H54 (cell line): ENCODE results near the gene ECSIT.
"Not testable (repeated sequence)": the region's sequence is repeated elsewhere in the genome, so short reads cannot be mapped to it uniquely, and the experiment has no call there.

Experiments
- DNase-seq: peaks from one replicate; pipeline ENCODE4 v3.0.0; 2011; ENCODE audit warnings: low spot score, mixed read lengths; ENCODE audit not compliant: insufficient read length
- FAIRE-seq: peaks from 3 replicates; lab custom pipeline; 2011; peaks lifted over from hg19 to GRCh38; lab: Jason Lieb, UNC
- POLR2A ChIP-seq: IDR thresholded peaks from 2 replicates; pipeline ENCODE4 v1.6.1; 2011; ENCODE audit warnings: low read depth, mild to moderate bottlenecking, low read length

Gene ECSIT

GRCh38 chr19:11481534-11482383, 47.2 kb downstream of the ECSIT start:
- TF ChIP-seq POLR2A = peak; percentile 33; the same call in 1 of the 2 replicates
- DNase-seq = peak; percentile 98
- peak; percentile 60 for FAIRE-seq

GRCh38 chr19:11480715-11481533, 48.0 kb downstream of the ECSIT start, which contains the start of gene ELAVL3:
Gene ELAVL3, minus strand, starts transcription at chr19:11481046. Its CDS starts 438 bp downstream, at chr19:11480608.
- no peak for TF ChIP-seq POLR2A
- FAIRE-seq (no peak), DNase-seq (no peak)

GRCh38 chr19:11479898-11480714, 48.8 kb downstream of the ECSIT start:
- TF ChIP-seq POLR2A = no peak
- DNase-seq = no peak
- no peak for FAIRE-seq

GRCh38 chr19:11479090-11479897, 49.6 kb downstream of the ECSIT start:
- DNase-seq (no peak), FAIRE-seq (no peak)
- TF ChIP-seq POLR2A = no peak

- FAIRE-seq (no peak), DNase-seq (no peak)
- no peak for TF ChIP-seq POLR2A
These were observed 50.5 kb downstream of the ECSIT start for GRCh38 chr19:11478167-11479089.

GRCh38 chr19:11475861-11476260, 53.1 kb downstream of the ECSIT start:
- DNase-seq (no peak), FAIRE-seq (no peak)
- no peak for TF ChIP-seq POLR2A

- not testable (repeated sequence) for FAIRE-seq, DNase-seq
These were observed 53.6 kb downstream of the ECSIT start for GRCh38 chr19:11475343-11475742.

GRCh38 chr19:11473725-11474124, 55.2 kb downstream of the ECSIT start:
- TF ChIP-seq POLR2A = no peak
- FAIRE-seq (no peak), DNase-seq (no peak)

GRCh38 chr19:11468266-11468845, 60.6 kb downstream of the ECSIT start:
- not testable (repeated sequence) for DNase-seq, FAIRE-seq

GRCh38 chr19:11465600-11465999, 63.3 kb downstream of the ECSIT start:
- no peak for TF ChIP-seq POLR2A
- DNase-seq (no peak), FAIRE-seq (no peak)
